ENCODE measurements around the gene RAB36. TPM values are rescaled to one million over a fixed set of nuclear protein-coding genes. Genes with fewer than 3 reads are reported as not detected.

The RAB36 gene
- total RNA-seq, 1 experiment from 2014 or later, result 1.1 TPM

- ChIA-PET POLR2A (ENCODE audit: unreplicated experiment) (no interaction called here), CTCF (no interaction called here)
- H3K9me3 ChIP-seq (ENCODE audit: low read length), result no peaks in the 10 kb centered on the region
- no peak overlapping the region for H3K4me2 ChIP-seq (ENCODE audit: low read length)
- BruUV-seq (replicated peaks), result no TSS peak
- no peak overlapping the region for H3K4me3 ChIP-seq (ENCODE audit: low read length)
- H3F3A ChIP-seq (ENCODE audit: low read length, unreplicated experiment), result no peaks in the 10 kb centered on the region
- H3K9ac ChIP-seq (ENCODE audit: low read length), result no peak overlapping the region
- H3K4me1 ChIP-seq (ENCODE audit: insufficient read depth, low read length), result no peaks in the 10 kb centered on the region
- no peaks in the 10 kb centered on the region for H3K27me3 ChIP-seq (ENCODE audit: low read length)
- no peaks in the 10 kb centered on the region for H3K9me2 ChIP-seq (replicated peaks; ENCODE audit: low read length)
- intact Hi-C loops (cut with micrococcal nuclease), result no loop called here
- H3K79me2 ChIP-seq (ENCODE audit: low read length), result no peaks in the 10 kb centered on the region
- no peak overlapping the region for H2AFZ ChIP-seq (ENCODE audit: low read length)
- H3K36me3 ChIP-seq (ENCODE audit: low read depth, low read length), result no peaks in the 10 kb centered on the region
- no peak overlapping the region for H3K27ac ChIP-seq (ENCODE audit: low read length)
- H4K20me1 ChIP-seq (ENCODE audit: low read length), result no peaks in the 10 kb centered on the region
- TF ChIP-seq EZH2 (IDR thresholded peaks at IDR 0.05; ENCODE audit: low read length, unreplicated experiment) (no peak), CTCF (conservative IDR thresholded peaks at IDR 0.05; ENCODE audit: low read depth, low read length) (no peak), EZH2phosphoT487 (IDR thresholded peaks at IDR 0.05; ENCODE audit: borderline replicate concordance, low read length) (no peak)
- no peak for ATAC-seq
- DNase-seq, result no peak
Measured at GRCh38 chr22:23105919-23106318, 39.4 kb upstream of the RAB36 start.

GRCh38 chr22:23106344-23106743 lies 38.9 kb upstream of the RAB36 start:
- intact Hi-C loops (cut with micrococcal nuclease), result no loop called here
- ATAC-seq, result no peak
- CTCF ChIA-PET, result no interaction called here
- BruUV-seq (replicated peaks), result no TSS peak
- no peaks in the 10 kb centered on the region for H3F3A ChIP-seq (ENCODE audit: low read length, unreplicated experiment)
- H3K9me2 ChIP-seq (replicated peaks; ENCODE audit: low read length), result no peaks in the 10 kb centered on the region
- H3K9me3 ChIP-seq (ENCODE audit: low read length), result no peaks in the 10 kb centered on the region
- H3K27me3 ChIP-seq (ENCODE audit: low read length), result no peaks in the 10 kb centered on the region
- TF ChIP-seq EZH2phosphoT487 (IDR thresholded peaks at IDR 0.05; ENCODE audit: borderline replicate concordance, low read length) (no peak), CTCF (conservative IDR thresholded peaks at IDR 0.05; ENCODE audit: low read depth, low read length) (no peak), EZH2 (IDR thresholded peaks at IDR 0.05; ENCODE audit: low read length, unreplicated experiment) (no peak)
- H3K9ac ChIP-seq (ENCODE audit: low read length), result no peak overlapping the region
- no peak for DNase-seq
- H3K79me2 ChIP-seq (ENCODE audit: low read length), result no peaks in the 10 kb centered on the region
- H2AFZ ChIP-seq (ENCODE audit: low read length), result no peak overlapping the region
- H3K4me3 ChIP-seq (ENCODE audit: low read length), result no peak overlapping the region
- no peak overlapping the region for H3K4me2 ChIP-seq (ENCODE audit: low read length)
- no peaks in the 10 kb centered on the region for H4K20me1 ChIP-seq (ENCODE audit: low read length)
- no peaks in the 10 kb centered on the region for H3K4me1 ChIP-seq (ENCODE audit: insufficient read depth, low read length)
- POLR2A ChIA-PET (ENCODE audit: unreplicated experiment), result no interaction called here
- H3K36me3 ChIP-seq (ENCODE audit: low read depth, low read length), result no peaks in the 10 kb centered on the region
- no peak overlapping the region for H3K27ac ChIP-seq (ENCODE audit: low read length)

GRCh38 chr22:23106906-23107367 lies 38.3 kb upstream of the RAB36 start:
- Histone ChIP-seq H3K4me2 (ENCODE audit: low read length) (no peak overlapping the region), H3K36me3 (ENCODE audit: low read depth, low read length) (no peaks in the 10 kb centered on the region), H2AFZ (ENCODE audit: low read length) (no peak overlapping the region), H3K79me2 (ENCODE audit: low read length) (no peaks in the 10 kb centered on the region), H3K4me1 (ENCODE audit: insufficient read depth, low read length) (no peaks in the 10 kb centered on the region), H3K9ac (ENCODE audit: low read length) (no peak overlapping the region), H3K9me2 (replicated peaks; ENCODE audit: low read length) (no peaks in the 10 kb centered on the region), H3K9me3 (ENCODE audit: low read length) (no peaks in the 10 kb centered on the region), H4K20me1 (ENCODE audit: low read length) (no peaks in the 10 kb centered on the region), H3K27me3 (ENCODE audit: low read length) (no peaks in the 10 kb centered on the region), H3K4me3 (ENCODE audit: low read length) (no peak overlapping the region), H3F3A (ENCODE audit: low read length, unreplicated experiment) (no peaks in the 10 kb centered on the region), H3K27ac (ENCODE audit: low read length) (no peak overlapping the region)
- CTCF ChIA-PET, result no interaction called here
- no peak for DNase-seq
- intact Hi-C loops (cut with micrococcal nuclease), result no loop called here
- ATAC-seq, result no peak
- POLR2A ChIA-PET (ENCODE audit: unreplicated experiment), result no interaction called here
- BruUV-seq (replicated peaks), result no TSS peak
- TF ChIP-seq CTCF (conservative IDR thresholded peaks at IDR 0.05; ENCODE audit: low read depth, low read length), result no peak
- TF ChIP-seq EZH2phosphoT487 (IDR thresholded peaks at IDR 0.05; ENCODE audit: borderline replicate concordance, low read length), result no peak
- TF ChIP-seq EZH2 (IDR thresholded peaks at IDR 0.05; ENCODE audit: low read length, unreplicated experiment), result no peak

All from PC-3 (cell line).